NB4 (cell line): Measurements from ENCODE around the gene SERPINH1.

Source experiments
- DNase-seq: peaks from one replicate; pipeline ENCODE4 v3.0.0; 2010; ENCODE audit warnings: low read depth
- H3K4me3 ChIP-seq: one replicate; pipeline ENCODE4 v1.5.1; 2011; ENCODE audit warnings: mild to moderate bottlenecking, low read depth, low read length, moderate library complexity
- CTCF ChIP-seq: IDR thresholded peaks from one replicate; pipeline ENCODE4 v1.5.1; 2012; ENCODE audit warnings: low read depth, low read length
- MYC ChIP-seq: IDR thresholded peaks from 2 replicates; pipeline ENCODE4 v1.6.1; 2011; ENCODE audit warnings: low read depth, low read length
- POLR2A ChIP-seq: IDR thresholded peaks from 2 replicates; pipeline ENCODE4 v1.6.1; 2011; ENCODE audit warnings: mild to moderate bottlenecking; ENCODE audit not compliant: insufficient read length; ENCODE audit errors: extremely low read depth
- TF ChIP-seq, protein P1 (sequence below): IDR thresholded peaks from 2 replicates; pipeline ENCODE4 v1.6.1; 2011; ENCODE audit warnings: low read depth, low read length

The SERPINH1 gene

DNA sequence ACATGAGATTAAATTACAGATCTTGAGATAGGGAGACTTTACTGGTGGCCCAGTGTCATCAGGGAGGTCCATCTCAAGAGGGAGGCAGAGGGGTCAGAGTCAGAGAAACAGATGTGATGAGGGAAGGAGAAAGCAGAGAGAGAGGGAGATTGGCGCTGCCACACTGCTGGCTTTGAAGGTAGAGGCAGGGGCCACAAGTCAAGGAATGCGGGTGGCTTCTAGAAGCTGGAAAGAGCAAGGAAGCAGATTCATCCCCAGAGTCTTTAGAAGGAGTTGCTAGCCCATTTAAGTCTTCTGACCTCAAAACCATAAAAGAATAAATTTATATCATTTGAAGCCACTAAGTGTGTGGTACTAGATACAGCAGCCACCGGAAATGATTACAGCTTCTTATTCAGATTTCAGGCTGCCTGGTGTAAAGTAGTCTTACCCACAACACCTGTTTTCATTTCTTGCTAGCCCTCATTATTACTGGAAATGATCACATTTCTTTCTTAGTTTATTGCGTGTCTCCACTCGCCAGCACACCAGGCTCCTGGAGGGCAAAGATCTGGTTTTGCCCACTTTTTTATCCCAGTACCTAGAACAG lies 12.6 kb upstream of the SERPINH1 start:
- H3K4me3 ChIP-seq: no peak overlapping the region
- TF ChIP-seq CTCF: no peak
- TF ChIP-seq, protein P1, sequence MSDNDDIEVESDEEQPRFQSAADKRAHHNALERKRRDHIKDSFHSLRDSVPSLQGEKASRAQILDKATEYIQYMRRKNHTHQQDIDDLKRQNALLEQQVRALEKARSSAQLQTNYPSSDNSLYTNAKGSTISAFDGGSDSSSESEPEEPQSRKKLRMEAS: no peak
- TF ChIP-seq MYC: no peak
- TF ChIP-seq POLR2A: no peak
- DNase-seq: no peak

DNA sequence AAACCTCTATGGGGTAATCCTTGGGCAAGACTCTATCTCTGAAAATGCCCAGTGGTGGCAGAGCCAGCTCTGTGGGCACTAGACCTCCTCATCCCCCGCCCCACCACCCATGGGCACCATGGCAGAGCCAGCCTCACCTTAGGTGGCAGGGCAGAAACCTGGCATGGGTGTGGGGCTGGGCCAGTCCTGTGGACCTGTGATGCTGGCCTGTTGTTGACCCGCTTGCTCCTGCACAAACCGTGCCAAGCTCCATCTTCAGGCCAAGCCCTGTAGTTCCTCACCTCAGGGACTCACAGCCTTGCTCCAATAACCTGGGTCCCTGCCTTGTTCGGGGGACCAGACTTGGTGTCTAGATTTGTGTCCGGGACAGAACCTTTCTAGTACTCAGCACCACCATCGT lies 8.9 kb upstream of the SERPINH1 start:
- no peak for TF ChIP-seq CTCF
- TF ChIP-seq, protein P1: no peak
- no peak for TF ChIP-seq POLR2A
- TF ChIP-seq MYC: no peak
- H3K4me3 ChIP-seq: no peak overlapping the region
- DNase-seq: no peak

- no peak for DNase-seq
- no peak overlapping the region for H3K4me3 ChIP-seq
- TF ChIP-seq, protein P1: no peak
- TF ChIP-seq MYC (no peak), CTCF (no peak)
These were observed 8.2 kb upstream of the SERPINH1 start for GRCh38 chr11:75553889-75554257.

- TF ChIP-seq, protein P1: no peak
- no peak for TF ChIP-seq POLR2A
- TF ChIP-seq MYC: no peak
- no peak for TF ChIP-seq CTCF
- no peak for DNase-seq
- no peak overlapping the region for H3K4me3 ChIP-seq
These were observed 7.6 kb upstream of the SERPINH1 start for GRCh38 chr11:75554258-75555022.

DNA sequence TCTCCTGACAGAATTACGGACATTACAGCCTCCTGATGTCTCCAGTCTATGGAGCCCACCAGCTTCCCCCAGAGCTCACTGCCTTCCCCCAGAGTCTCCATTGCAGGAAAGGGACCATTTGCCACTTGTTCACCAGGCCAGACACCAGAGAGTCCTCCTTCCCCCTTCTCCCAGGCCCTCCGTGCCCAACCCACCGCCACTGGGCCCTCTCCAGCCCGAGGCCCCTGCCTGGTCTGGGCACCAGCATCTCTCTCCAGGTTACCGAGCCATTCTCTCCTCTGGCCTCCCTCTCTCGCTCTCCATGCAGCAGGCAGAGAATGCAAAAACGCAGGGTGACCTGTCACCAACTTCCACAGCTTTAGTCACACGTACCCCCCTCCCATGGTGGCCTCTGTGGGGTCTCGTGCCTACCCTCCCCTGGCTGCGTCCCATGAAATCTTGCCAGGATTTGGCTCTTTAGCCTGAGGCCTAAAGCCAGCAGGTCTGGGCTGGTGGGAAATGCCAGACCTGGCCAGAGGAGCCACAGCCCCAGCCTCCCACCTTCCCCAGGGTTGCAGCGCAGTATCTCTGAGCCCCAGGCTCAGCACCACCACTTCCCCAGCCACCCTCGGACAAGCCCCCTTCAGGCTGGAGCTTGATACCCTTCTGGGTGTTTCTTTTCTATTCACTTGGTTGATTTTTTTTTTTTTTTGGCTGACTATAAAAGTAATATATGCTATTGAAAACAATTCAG lies 6.8 kb upstream of the SERPINH1 start:
- no peak for DNase-seq
- H3K4me3 ChIP-seq: no peak overlapping the region
- TF ChIP-seq CTCF (no peak), POLR2A (no peak), MYC (no peak)
- TF ChIP-seq, protein P1: no peak
